HEK293T (cell line): ENCODE results near the gene CYB5R3.

Experiments
- BHLHE40 ChIP-seq: fragments of 450-650 bp; IDR thresholded peaks from 2 replicates; pipeline ENCODE4 v1.6.1; 2016; ENCODE audit warnings: mild to moderate bottlenecking, moderate library complexity, borderline replicate concordance
- CTBP1 ChIP-seq: fragments of 450-650 bp; IDR thresholded peaks from 2 replicates; pipeline ENCODE4 v1.6.1; 2016; ENCODE audit warnings: borderline replicate concordance
- FOXA1 ChIP-seq: fragments of 450-650 bp; IDR thresholded peaks from 2 replicates; pipeline ENCODE4 v1.6.1; 2016; ENCODE audit warnings: mild to moderate bottlenecking
- FOXM1 ChIP-seq: fragments of 450-650 bp; IDR thresholded peaks from 2 replicates; pipeline ENCODE4 v1.6.1; 2017; ENCODE audit warnings: mild to moderate bottlenecking, borderline replicate concordance
- HDGF ChIP-seq: fragments of 450-650 bp; IDR thresholded peaks from 2 replicates; pipeline ENCODE4 v1.6.1; 2017; ENCODE audit warnings: antibody characterized with exemption, borderline replicate concordance
- TARDBP ChIP-seq: fragments of 450-650 bp; IDR thresholded peaks from 2 replicates; pipeline ENCODE4 v1.6.1; 2016
- TF ChIP-seq, protein P1 (sequence below): fragments of 450-650 bp; IDR thresholded peaks from 2 replicates; pipeline ENCODE4 v1.6.1; 2016

GRCh38 chr22:42630211-42630610 lies 19.0 kb downstream of the CYB5R3 start:
- TF ChIP-seq, protein P1, sequence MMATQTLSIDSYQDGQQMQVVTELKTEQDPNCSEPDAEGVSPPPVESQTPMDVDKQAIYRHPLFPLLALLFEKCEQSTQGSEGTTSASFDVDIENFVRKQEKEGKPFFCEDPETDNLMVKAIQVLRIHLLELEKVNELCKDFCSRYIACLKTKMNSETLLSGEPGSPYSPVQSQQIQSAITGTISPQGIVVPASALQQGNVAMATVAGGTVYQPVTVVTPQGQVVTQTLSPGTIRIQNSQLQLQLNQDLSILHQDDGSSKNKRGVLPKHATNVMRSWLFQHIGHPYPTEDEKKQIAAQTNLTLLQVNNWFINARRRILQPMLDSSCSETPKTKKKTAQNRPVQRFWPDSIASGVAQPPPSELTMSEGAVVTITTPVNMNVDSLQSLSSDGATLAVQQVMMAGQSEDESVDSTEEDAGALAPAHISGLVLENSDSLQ: no peak
- TF ChIP-seq FOXM1 (no peak), CTBP1 (no peak), TARDBP (no peak), FOXA1 (no peak), BHLHE40 (no peak), HDGF (no peak)
